ENCODE data around the gene SUGP1.

The SUGP1 gene

GRCh38 chr19:19263886-19264487 is 56.3 kb downstream of the SUGP1 start:
- H3K79me2 ChIP-seq (ENCODE audit: low read length) = no peaks in the 10 kb centered on the region
- no peaks in the 10 kb centered on the region for H3K36me3 ChIP-seq (replicated peaks; ENCODE audit: low read depth, low read length)
- no peaks in the 10 kb centered on the region for H3K27me3 ChIP-seq (ENCODE audit: low read depth, low read length)
- no peak overlapping the region for H2AFZ ChIP-seq (ENCODE audit: low read depth, low read length)
- H4K20me1 ChIP-seq (ENCODE audit: insufficient read depth, low read length) = no peaks in the 10 kb centered on the region
- H3K9ac ChIP-seq (ENCODE audit: low read length) = no peak overlapping the region
- no peak overlapping the region for H3K27ac ChIP-seq (ENCODE audit: low read length)
- H3K4me3 ChIP-seq (ENCODE audit: low read length) = no peak overlapping the region
- H3K9me3 ChIP-seq (ENCODE audit: insufficient read depth, low read length) = no peaks in the 10 kb centered on the region
- H3K4me2 ChIP-seq (ENCODE audit: low read length) = no peak overlapping the region
- H3K4me1 ChIP-seq (ENCODE audit: low read length) = no peaks in the 10 kb centered on the region
- TF ChIP-seq EZH2phosphoT487 (IDR thresholded peaks at IDR 0.05; ENCODE audit: low read depth) (no peak), CTCF (IDR thresholded peaks at IDR 0.05; ENCODE audit: low read depth, low read length) (no peak)

GRCh38 chr19:19262190-19263057 is 57.9 kb downstream of the SUGP1 start:
- Histone ChIP-seq H3K27me3 (ENCODE audit: low read depth, low read length) (no peaks in the 10 kb centered on the region), H2AFZ (ENCODE audit: low read depth, low read length) (no peak overlapping the region), H3K36me3 (replicated peaks; ENCODE audit: low read depth, low read length) (no peaks in the 10 kb centered on the region), H3K79me2 (ENCODE audit: low read length) (no peaks in the 10 kb centered on the region), H4K20me1 (ENCODE audit: insufficient read depth, low read length) (no peaks in the 10 kb centered on the region), H3K9ac (ENCODE audit: low read length) (no peak overlapping the region), H3K4me3 (ENCODE audit: low read length) (no peak overlapping the region), H3K4me1 (ENCODE audit: low read length) (no peaks in the 10 kb centered on the region), H3K9me3 (ENCODE audit: insufficient read depth, low read length) (no peaks in the 10 kb centered on the region), H3K4me2 (ENCODE audit: low read length) (no peak overlapping the region), H3K27ac (ENCODE audit: low read length) (no peak overlapping the region)
- TF ChIP-seq CTCF (IDR thresholded peaks at IDR 0.05; ENCODE audit: low read depth, low read length) = no peak
- no peak for TF ChIP-seq EZH2phosphoT487 (IDR thresholded peaks at IDR 0.05; ENCODE audit: low read depth)

GRCh38 chr19:19261350-19262189 is 58.7 kb downstream of the SUGP1 start:
- Histone ChIP-seq H3K79me2 (ENCODE audit: low read length) (no peaks in the 10 kb centered on the region), H3K4me1 (ENCODE audit: low read length) (no peaks in the 10 kb centered on the region), H3K4me3 (ENCODE audit: low read length) (no peak overlapping the region), H3K27ac (ENCODE audit: low read length) (no peak overlapping the region), H2AFZ (ENCODE audit: low read depth, low read length) (no peak overlapping the region), H3K4me2 (ENCODE audit: low read length) (no peak overlapping the region), H3K9ac (ENCODE audit: low read length) (no peak overlapping the region), H3K27me3 (ENCODE audit: low read depth, low read length) (0 out of 2 replicates have a peak, but pooled peaks cover under 1% of the 10 kb centered on the region), H3K36me3 (replicated peaks; ENCODE audit: low read depth, low read length) (no peaks in the 10 kb centered on the region), H3K9me3 (ENCODE audit: insufficient read depth, low read length) (no peaks in the 10 kb centered on the region), H4K20me1 (ENCODE audit: insufficient read depth, low read length) (no peaks in the 10 kb centered on the region)
- TF ChIP-seq CTCF (IDR thresholded peaks at IDR 0.05; ENCODE audit: low read depth, low read length) (no peak), EZH2phosphoT487 (IDR thresholded peaks at IDR 0.05; ENCODE audit: low read depth) (no peak)

Measured in OCI-LY3 (cell line).